T-cell (primary cell): ENCODE data around the gene P2RY1. TPM values are rescaled to one million over a fixed set of nuclear protein-coding genes. Genes with fewer than 3 reads are reported as not detected.

Source experiments
- ATAC-seq, 4 experiments: fragments of 200-7000 bp in 3 of 4; fragments of 150-1000 bp in 1 of 4; cut with Tn5 transposase; replicated peaks in 1 of 4; 1 replicate in 3 of 4; 2 replicates in 1 of 4; pipeline ENCODE4 v1.10.0; 2021; ENCODE audit warnings: moderate library complexity in 3 of 4, mild to moderate bottlenecking in 2 of 4, moderate number of reproducible peaks in 1 of 4
- CTCF ChIA-PET, 2 donors: fragments of 300-600 bp; sonication (Branson Sonifier 250); formaldehyde crosslinking; loops; one replicate each; lab custom pipeline; 2022; ENCODE audit warnings: antibody characterized with exemption in 2 of 2; lab: Charles Lee
- POLR2A ChIA-PET, 2 donors: fragments of 300-600 bp; sonication (Branson Sonifier 250); formaldehyde crosslinking; loops; one replicate each; lab custom pipeline; 2022; ENCODE audit warnings: antibody characterized with exemption in 2 of 2; lab: Charles Lee
- DNase-seq, 35 experiments: peaks; one replicate each; pipeline versions ENCODE4 v3.0.0 to v3.0.0-alpha.2; 2013 to 2023
- H3K27ac ChIP-seq: one replicate; pipeline ENCODE4 v1.5.1; 2013; ENCODE audit warnings: low read length
- H3K27me3 ChIP-seq, 2 experiments: replicated peaks in 1 of 2; 1 replicate in 1 of 2; 2 replicates in 1 of 2; pipeline versions ENCODE4 v1.6.1 to v1.7.0; 2013; ENCODE audit warnings: low read length in 1 of 2, mixed read lengths in 1 of 2; ENCODE audit not compliant: control insufficient read depth in 2 of 2, insufficient read depth in 2 of 2; ENCODE audit errors: extremely low read depth in 1 of 2
- H3K36me3 ChIP-seq, 2 donors: 1 replicate in 1 of 2; 2 replicates in 1 of 2; pipeline versions ENCODE4 v1.6.1 to v1.7.0; 2013; ENCODE audit warnings: low read length in 1 of 2; ENCODE audit not compliant: control insufficient read depth in 2 of 2, insufficient read depth in 1 of 2; ENCODE audit errors: extremely low read depth in 1 of 2
- H3K4me1 ChIP-seq, 2 experiments: 1 replicate in 1 of 2; 2 replicates in 1 of 2; pipeline versions ENCODE4 v1.6.1 to v1.7.0; 2013; ENCODE audit warnings: low read length in 2 of 2, mixed read lengths in 1 of 2; ENCODE audit not compliant: insufficient read depth in 2 of 2, control insufficient read depth in 1 of 2; ENCODE audit errors: extremely low read depth in 1 of 2
- H3K4me3 ChIP-seq, 2 donors: 1 replicate in 1 of 2; 2 replicates in 1 of 2; pipeline versions ENCODE4 v1.5.1 to v1.7.0; 2013; ENCODE audit warnings: mild to moderate bottlenecking in 2 of 2, low read length in 1 of 2, moderate library complexity in 1 of 2; ENCODE audit not compliant: control insufficient read depth in 1 of 2; ENCODE audit errors: extremely low read depth in 1 of 2
- H3K9me3 ChIP-seq: 2 replicates; pipeline ENCODE4 v1.7.0; 2013
- H3K27ac Mint-ChIP-seq, 2 donors: one replicate each; pipeline ENCODE4 v1.8.0; 2020 to 2021; ENCODE audit warnings: mild to moderate bottlenecking in 2 of 2, mixed read lengths in 2 of 2
- H3K27me3 Mint-ChIP-seq, 2 donors: one replicate each; pipeline ENCODE4 v1.8.0; 2021 to 2022; ENCODE audit warnings: mixed read lengths in 2 of 2
- H3K36me3 Mint-ChIP-seq: one replicate; pipeline ENCODE4 v1.8.0; 2021; ENCODE audit warnings: mixed read lengths
- H3K4me1 Mint-ChIP-seq, 3 donors: one replicate each; pipeline ENCODE4 v1.8.0; 2020 to 2022; ENCODE audit warnings: mixed read lengths in 3 of 3, mild to moderate bottlenecking in 1 of 3
- H3K4me3 Mint-ChIP-seq, 3 donors: one replicate each; pipeline ENCODE4 v1.8.0; 2020 to 2022; ENCODE audit warnings: mild to moderate bottlenecking in 3 of 3, mixed read lengths in 3 of 3, moderate library complexity in 3 of 3
- H3K9me3 Mint-ChIP-seq, 3 donors: one replicate each; pipeline ENCODE4 v1.8.0; 2020 to 2022; ENCODE audit warnings: mixed read lengths in 3 of 3
- WGBS: methylation state at CpG from one replicate; pipeline ENCODE4 v1.1.5; 2013; ENCODE audit warnings: missing lambda C conversion rate; ENCODE audit not compliant: insufficient coverage; 5-methylcytosine and 5-hydroxymethylcytosine counted together
- total RNA-seq, 35 experiments: library from RNA in 6 of 35; stranded (reverse) in 6 of 35; fragments of 120-200 nt in 1 of 35; gene quantifications; one replicate each; pipeline versions ENCODE4 v1.2.1 to v1.2.4 and lab custom pipeline; 2013 to 2026

Gene P2RY1
- total RNA-seq (under 1 TPM in 4 of 5 donors, not detected in 1; 0.23 to 0.44 (median 0.31) TPM), total RNA-seq (lab: John Stamatoyannopoulos, UW) (0 to 4.1 (median 0.45) reads per million in 29 experiments)
- 0.18 TPM for total RNA-seq (2013)

GRCh38 chr3:152834776-152835600 is at the start of gene P2RY1:
TSS of gene P2RY1 (plus strand) at chr3:152835131. CDS start at chr3:152835783, 652 bp downstream.
- WGBS: under 1% methylated on average over 62 of the region's 81 CpGs
- peak within 1 kb of the TSS in 1 of 2 donors; percentile 51 for H3K27ac Mint-ChIP-seq
- peak in 6 of 35 experiments; percentile 0 to 16 (median 4) for DNase-seq
- ATAC-seq: peak; percentile 9 to 35 (median 32)
- no peaks in the 10 kb centered on the region for H3K9me3 Mint-ChIP-seq
- Histone ChIP-seq H3K4me1 (peaks cover 16 to 19% of the 10 kb centered on the region in 2 experiments), H3K27ac (no peak within 1 kb of the TSS), H3K9me3 (no peaks in the 10 kb centered on the region), H3K4me3 (peak within 1 kb of the TSS; percentile 36 to 99), H3K27me3 (peaks cover 0 to 25% of the 10 kb centered on the region in 2 experiments), H3K36me3 (no peaks in the 10 kb centered on the region)
- H3K4me1 Mint-ChIP-seq: peaks cover 14 to 21% (median 17%) of the 10 kb centered on the region in 3 donors
- ChIA-PET POLR2A (no interaction called here), CTCF (interaction anchor here in 1 of 2 donors (0.8 kb wide), 1 partner anchor 13 kb away, joined by 3 read pairs; no protein-coding TSS in a partner anchor)
- peaks cover 18 to 42% of the 10 kb centered on the region in 2 donors for H3K27me3 Mint-ChIP-seq
- H3K4me3 Mint-ChIP-seq: peak within 1 kb of the TSS; percentile 69 to 84 (median 69)
- H3K36me3 Mint-ChIP-seq: no peaks in the 10 kb centered on the region

- H3K4me3 ChIP-seq: no peak overlapping the region
- DNase-seq (no peak), ATAC-seq (no peak)
- no peaks in the 10 kb centered on the region for H3K36me3 ChIP-seq
- Mint-ChIP-seq H3K27ac (no peak overlapping the region), H3K36me3 (no peaks in the 10 kb centered on the region), H3K27me3 (no peaks in the 10 kb centered on the region), H3K4me1 (no peaks in the 10 kb centered on the region), H3K4me3 (no peak overlapping the region), H3K9me3 (peaks cover 0 to 3% (median 0%) of the 10 kb centered on the region in 3 donors)
- no peaks in the 10 kb centered on the region for H3K9me3 ChIP-seq
- H3K27me3 ChIP-seq: no peaks in the 10 kb centered on the region
- ChIA-PET POLR2A (no interaction called here), CTCF (no interaction called here)
- no peaks in the 10 kb centered on the region for H3K4me1 ChIP-seq
- no CpG with 5 or more reads among the region's 4 CpGs for WGBS
- no peak overlapping the region for H3K27ac ChIP-seq
Observed at GRCh38 chr3:152786977-152787681, 47.8 kb upstream of the P2RY1 start.

GRCh38 chr3:152790651-152791387 is 44.1 kb upstream of the P2RY1 start:
- ATAC-seq: no peak
- no peaks in the 10 kb centered on the region for H3K27me3 Mint-ChIP-seq
- POLR2A ChIA-PET: interaction anchor here in 1 of 2 donors (0.6 kb wide), 1 partner anchor 1234 kb away, joined by 3 read pairs; no protein-coding TSS in a partner anchor

GRCh38 chr3:152793969-152794368 is 41.0 kb upstream of the P2RY1 start:
- H3K4me1 ChIP-seq: peaks cover 0 to 3% of the 10 kb centered on the region in 2 experiments
- no peaks in the 10 kb centered on the region for H3K27me3 ChIP-seq
- CTCF ChIA-PET: no interaction called here
- no peaks in the 10 kb centered on the region for H3K36me3 Mint-ChIP-seq
- no peaks in the 10 kb centered on the region for H3K36me3 ChIP-seq
- H3K9me3 ChIP-seq: no peaks in the 10 kb centered on the region
- no CpG with 5 or more reads among the region's 2 CpGs for WGBS
- no peaks in the 10 kb centered on the region for H3K27me3 Mint-ChIP-seq
- H3K4me3 ChIP-seq: no peak overlapping the region
- H3K4me3 Mint-ChIP-seq: no peak overlapping the region
- ATAC-seq (no peak), DNase-seq (no peak)
- no peaks in the 10 kb centered on the region for H3K4me1 Mint-ChIP-seq
- peaks cover 0 to 3% (median 0%) of the 10 kb centered on the region in 3 donors for H3K9me3 Mint-ChIP-seq
- H3K27ac ChIP-seq: no peak overlapping the region
- H3K27ac Mint-ChIP-seq: no peak overlapping the region
- POLR2A ChIA-PET: no interaction called here

More at GRCh38 chr3:152790651-152791387, 44.1 kb upstream of the P2RY1 start:
- WGBS: no CpG with 5 or more reads among the region's 5 CpGs
- no peak overlapping the region for H3K27ac Mint-ChIP-seq
- H3K4me1 Mint-ChIP-seq: no peaks in the 10 kb centered on the region
- Histone ChIP-seq H3K36me3 (no peaks in the 10 kb centered on the region), H3K4me1 (no peaks in the 10 kb centered on the region), H3K27me3 (no peaks in the 10 kb centered on the region), H3K27ac (no peak overlapping the region), H3K4me3 (no peak overlapping the region), H3K9me3 (no peaks in the 10 kb centered on the region)
- CTCF ChIA-PET: no interaction called here
- no peaks in the 10 kb centered on the region for H3K36me3 Mint-ChIP-seq
- peaks cover 0 to 3% (median 0%) of the 10 kb centered on the region in 3 donors for H3K9me3 Mint-ChIP-seq
- no peak overlapping the region for H3K4me3 Mint-ChIP-seq
- no peak for DNase-seq

- H3K9me3 Mint-ChIP-seq: peaks cover 0 to 3% (median 0%) of the 10 kb centered on the region in 3 donors
- H3K36me3 ChIP-seq: no peaks in the 10 kb centered on the region
- no peak overlapping the region for H3K27ac Mint-ChIP-seq
- H3K4me1 Mint-ChIP-seq: no peaks in the 10 kb centered on the region
- no peak overlapping the region for H3K4me3 ChIP-seq
- ATAC-seq (no peak), DNase-seq (no peak)
- no peak overlapping the region for H3K27ac ChIP-seq
- no peaks in the 10 kb centered on the region for H3K9me3 ChIP-seq
- ChIA-PET CTCF (interaction anchor here in 1 of 2 donors (0.7 to 1.0 kb wide), 2 partner anchors 16 to 43 kb away, joined by 3 read pairs; no protein-coding TSS in a partner anchor), POLR2A (no interaction called here)
- peaks cover 0 to 3% of the 10 kb centered on the region in 2 experiments for H3K4me1 ChIP-seq
- H3K36me3 Mint-ChIP-seq: no peaks in the 10 kb centered on the region
- no CpG with 5 or more reads among the region's 4 CpGs for WGBS
- no peaks in the 10 kb centered on the region for H3K27me3 Mint-ChIP-seq
- H3K4me3 Mint-ChIP-seq: no peak overlapping the region
- H3K27me3 ChIP-seq: no peaks in the 10 kb centered on the region
Observed at GRCh38 chr3:152797751-152798432, 37.0 kb upstream of the P2RY1 start.
